ENCODE data around the gene NECAB3. TPM values are rescaled to one million over a fixed set of nuclear protein-coding genes. Genes with fewer than 3 reads are reported as not detected.

Gene NECAB3
- total and polyA plus RNA-seq, 2 of the 13 experiments (the other 11 are each of a cell fraction or from before 2014, with no cell fraction given): 61.5 to 65.5 TPM

- TF ChIP-seq GABPB1 (CRISPR knock-in tag; IDR thresholded peaks at IDR 0.05) (no peak), RBM22 (optimal IDR thresholded peaks at IDR 0.05; ENCODE audit: low read length) (peak; percentile 89), ZMAT3 (CRISPR knock-in tag; conservative IDR thresholded peaks at IDR 0.05) (0 out of 2 replicates have a peak, but pooled peaks have one; percentile 29), E2F5 (CRISPR knock-in tag; conservative IDR thresholded peaks at IDR 0.05) (no peak), SMARCE1 (IDR thresholded peaks at IDR 0.05; ENCODE audit: borderline replicate concordance) (no peak), AKAP8 (CRISPR knock-in tag; IDR thresholded peaks at IDR 0.05) (peak; percentile 88), RERE (CRISPR knock-in tag; IDR thresholded peaks at IDR 0.05; ENCODE audit: low read depth) (no peak), CBX2 (IDR thresholded peaks at IDR 0.05; ENCODE audit: low read depth, low read length) (no peak), CBX2 (CRISPR knock-in tag; IDR thresholded peaks at IDR 0.05; ENCODE audit: low read depth) (no peak), FOSL1 (CRISPR knock-in tag; IDR thresholded peaks at IDR 0.05; ENCODE audit: borderline replicate concordance) (no peak), MEIS2 (CRISPR knock-in tag; IDR thresholded peaks at IDR 0.05) (no peak), ZNF274 (CRISPR knock-in tag; IDR thresholded peaks at IDR 0.05) (no peak), CCAR2 (optimal IDR thresholded peaks at IDR 0.05; ENCODE audit: low read depth, low read length) (no peak), HOMEZ (CRISPR knock-in tag; IDR thresholded peaks at IDR 0.05; ENCODE audit: low read depth) (no peak), CEBPB (IDR thresholded peaks at IDR 0.05; ENCODE audit: borderline replicate concordance, low read depth, low read length) (peak; percentile 19; the same call in 1 of the 2 replicates), SKIL (CRISPR knock-in tag; IDR thresholded peaks at IDR 0.05; ENCODE audit: borderline replicate concordance) (no peak)
Observed at GRCh38 chr20:33650753-33651561, 23.3 kb downstream of the NECAB3 start (continued).
